SK-N-SH (cell line): ENCODE results near the gene COL21A1. TPM values are rescaled to one million over a fixed set of nuclear protein-coding genes. Genes with fewer than 3 reads are reported as not detected.
A peak's percentile ranks its signal among the peaks of the same experiment; 100 is the strongest.
"Not testable (repeated sequence)": the region's sequence is repeated elsewhere in the genome, so short reads cannot be mapped to it uniquely, and the experiment has no call there.

Experiments used
- CTCF ChIA-PET: fragments of 300-600, 350-600 bp; formaldehyde crosslinking; extraction: SDS; loops from one replicate; lab custom pipeline; 2021; lab: Yijun Ruan, JAX
- POLR2A ChIA-PET: fragments of 350-600 bp; sonication (Branson Sonifier 250); formaldehyde crosslinking; extraction: SDS; loops from one replicate; lab custom pipeline; 2020; ENCODE audit warnings: antibody characterized with exemption, inconsistent platforms; lab: Yijun Ruan, JAX
- DNase-seq: peaks from one replicate; pipeline ENCODE4 v3.0.0; 2012
- H2AFZ ChIP-seq: fragments of 200-600 bp; sonication (generic); 2 replicates; pipeline ENCODE4 v1.8.1; 2016; ENCODE audit warnings: antibody characterized with exemption, mild to moderate bottlenecking, low read depth
- H3F3A ChIP-seq: fragments of 200-600 bp; sonication (generic); replicated peaks from 2 replicates; pipeline ENCODE3; 2016; ENCODE audit warnings: antibody characterized with exemption, mild to moderate bottlenecking; ENCODE audit not compliant: insufficient read depth
- H3K27ac ChIP-seq, 2 experiments: fragments of 200-500 bp in 1 of 2; fragments of 200-600 bp in 1 of 2; sonication (Bioruptor generic) in 1 of 2; sonication (generic), shearing (Covaris generic) in 1 of 2; 2 replicates each; pipeline versions ENCODE4 v1.5.1 to v1.6.1; 2014 to 2016; ENCODE audit warnings: low read depth in 2 of 2, inconsistent platforms in 1 of 2, low read length in 1 of 2, mild to moderate bottlenecking in 1 of 2, mixed read lengths in 1 of 2
- H3K27me3 ChIP-seq: fragments of 200-600 bp; sonication (generic), shearing (Covaris generic); 2 replicates; pipeline ENCODE4 v1.6.1; 2016; ENCODE audit warnings: mixed run types; ENCODE audit not compliant: insufficient read depth
- H3K36me3 ChIP-seq, 2 experiments: fragments of 200-500 bp in 1 of 2; fragments of 200-600 bp in 1 of 2; sonication (Bioruptor generic) in 1 of 2; sonication (generic) in 1 of 2; replicated peaks in 1 of 2; 2 replicates each; pipeline versions ENCODE3 to v1.5.1; 2014 to 2016; ENCODE audit warnings: low read length in 1 of 2, mild to moderate bottlenecking in 1 of 2; ENCODE audit not compliant: insufficient read depth in 2 of 2, control insufficient read depth in 1 of 2
- H3K4me1 ChIP-seq, 2 experiments: fragments of 200-500 bp in 1 of 2; fragments of 200-600 bp in 1 of 2; sonication (Bioruptor generic) in 1 of 2; sonication (generic), shearing (Covaris generic) in 1 of 2; 2 replicates each; pipeline versions ENCODE4 v1.5.1 to v1.6.1; 2014 to 2016; ENCODE audit warnings: low read depth in 1 of 2, low read length in 1 of 2, mixed run types in 1 of 2; ENCODE audit not compliant: insufficient read depth in 2 of 2, control insufficient read depth in 1 of 2
- H3K4me2 ChIP-seq: fragments of 200-600 bp; sonication (generic), shearing (Covaris generic); 2 replicates; pipeline ENCODE4 v1.6.1; 2017; ENCODE audit warnings: mixed run types
- H3K4me3 ChIP-seq, 2 experiments: fragments of 200-500 bp in 1 of 2; fragments of 200-600 bp in 1 of 2; sonication (Bioruptor generic) in 1 of 2; sonication (generic), shearing (Covaris generic) in 1 of 2; 2 replicates each; pipeline versions ENCODE4 v1.5.1 to v1.8.1; 2014 to 2016; ENCODE audit warnings: low read depth in 2 of 2, inconsistent platforms in 1 of 2, low read length in 1 of 2, mild to moderate bottlenecking in 1 of 2, mixed read lengths in 1 of 2, moderate library complexity in 1 of 2
- H3K79me2 ChIP-seq: fragments of 200-600 bp; sonication (generic); 2 replicates; pipeline ENCODE4 v1.8.1; 2017; ENCODE audit warnings: mild to moderate bottlenecking; ENCODE audit not compliant: insufficient read depth
- H3K9ac ChIP-seq: fragments of 200-600 bp; sonication (generic); 2 replicates; pipeline ENCODE4 v1.6.1; 2017; ENCODE audit warnings: mixed run types
- H3K9me2 ChIP-seq: fragments of 200-600 bp; sonication (generic); 2 replicates; pipeline ENCODE4 v1.6.1; 2017; ENCODE audit warnings: mixed run types
- H3K9me3 ChIP-seq: fragments of 200-600 bp; sonication (generic); 2 replicates; pipeline ENCODE4 v1.6.1; 2017; ENCODE audit warnings: mixed run types, mild to moderate bottlenecking, moderate library complexity
- H4K20me1 ChIP-seq: fragments of 200-600 bp; sonication (generic); 2 replicates; pipeline ENCODE4 v1.6.1; 2017; ENCODE audit warnings: mild to moderate bottlenecking, mixed run types; ENCODE audit not compliant: insufficient read depth
- EP300 ChIP-seq, 2 experiments: IDR thresholded peaks; 2 replicates each; pipeline versions ENCODE4 v1.4.0 to v1.6.1; 2012; ENCODE audit warnings: borderline replicate concordance in 1 of 2, low read depth in 1 of 2, low read length in 1 of 2
- FOXM1 ChIP-seq: IDR thresholded peaks from 2 replicates; pipeline ENCODE4 v1.4.0; 2012; ENCODE audit warnings: low read depth, mild to moderate bottlenecking
- MEF2A ChIP-seq: IDR thresholded peaks from 2 replicates; pipeline ENCODE4 v1.4.0; 2012; ENCODE audit warnings: low read depth, borderline replicate concordance
- RCOR1 ChIP-seq: fragments of 150-350 bp; IDR thresholded peaks from 2 replicates; pipeline ENCODE4 v1.6.1; 2017; ENCODE audit warnings: antibody characterized with exemption, low read length
- RXRA ChIP-seq: IDR thresholded peaks from 2 replicates; pipeline ENCODE4 v1.4.0; 2012; ENCODE audit warnings: low read depth, mild to moderate bottlenecking, borderline replicate concordance
- TCF12 ChIP-seq: IDR thresholded peaks from 2 replicates; pipeline ENCODE4 v1.4.0; 2012
- TEAD4 ChIP-seq: IDR thresholded peaks from 2 replicates; pipeline ENCODE4 v1.4.0; 2012; ENCODE audit warnings: mild to moderate bottlenecking, borderline replicate concordance; ENCODE audit not compliant: insufficient read depth
- YY1 ChIP-seq: IDR thresholded peaks from 2 replicates; pipeline ENCODE4 v1.4.0; 2012; ENCODE audit warnings: low read depth, mild to moderate bottlenecking
- WGBS: methylation state at CpG from one replicate; pipeline ENCODE4 v1.1.6; 2017; ENCODE audit warnings: low lambda C conversion rate; 5-methylcytosine and 5-hydroxymethylcytosine counted together
- polyA plus RNA-seq, 3 experiments: library from polyadenylated mRNA; depleted of rRNA; stranded (reverse); fragments of >200 nt; gene quantifications; 2 replicates each; pipeline ENCODE4 v1.2.3, GENCODE V29; 2012
- TF ChIP-seq, protein P1 (sequence below): fragments of 150-350 bp; IDR thresholded peaks from 2 replicates; pipeline ENCODE4 v1.6.1; 2016; ENCODE audit warnings: mild to moderate bottlenecking, low read depth, low read length
- TF ChIP-seq, protein P2 (sequence below): IDR thresholded peaks from 2 replicates; pipeline ENCODE4 v1.4.0; 2012; ENCODE audit warnings: low read depth, borderline replicate concordance
- TF ChIP-seq, protein P3 (sequence below): IDR thresholded peaks from 2 replicates; pipeline ENCODE4; 2012
- TF ChIP-seq, protein P4 (sequence below): IDR thresholded peaks from 2 replicates; pipeline ENCODE4 v1.4.0; 2012; ENCODE audit warnings: low read depth

Gene COL21A1
- polyA plus RNA-seq, 1 of the 3 experiments (the other 2 are of a cell fraction), result 0.07 TPM

DNA sequence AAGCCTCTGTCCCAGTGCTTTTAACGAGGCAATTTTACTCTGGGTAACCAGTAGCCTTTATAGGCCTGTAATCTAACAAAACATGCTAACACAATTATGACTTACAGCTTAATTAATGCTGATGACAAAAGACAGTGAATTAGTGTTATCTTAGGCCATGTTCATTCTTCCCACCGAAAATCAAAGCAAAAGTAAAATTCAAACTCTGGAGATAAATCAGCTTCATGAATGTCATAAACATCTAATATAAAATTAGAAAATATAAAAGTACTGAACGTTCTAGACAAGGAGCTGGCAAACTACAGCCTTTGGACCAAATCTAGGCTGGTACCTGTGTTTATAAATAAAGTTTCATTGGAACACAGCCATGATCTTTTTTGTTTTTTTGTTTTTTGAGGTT, 18.6 kb upstream of the COL21A1 start:
- CTCF ChIA-PET, result interaction anchor here (2.0 kb wide), 1 partner anchor 26 kb away, joined by 7 read pairs; no protein-coding TSS in a partner anchor

DNA sequence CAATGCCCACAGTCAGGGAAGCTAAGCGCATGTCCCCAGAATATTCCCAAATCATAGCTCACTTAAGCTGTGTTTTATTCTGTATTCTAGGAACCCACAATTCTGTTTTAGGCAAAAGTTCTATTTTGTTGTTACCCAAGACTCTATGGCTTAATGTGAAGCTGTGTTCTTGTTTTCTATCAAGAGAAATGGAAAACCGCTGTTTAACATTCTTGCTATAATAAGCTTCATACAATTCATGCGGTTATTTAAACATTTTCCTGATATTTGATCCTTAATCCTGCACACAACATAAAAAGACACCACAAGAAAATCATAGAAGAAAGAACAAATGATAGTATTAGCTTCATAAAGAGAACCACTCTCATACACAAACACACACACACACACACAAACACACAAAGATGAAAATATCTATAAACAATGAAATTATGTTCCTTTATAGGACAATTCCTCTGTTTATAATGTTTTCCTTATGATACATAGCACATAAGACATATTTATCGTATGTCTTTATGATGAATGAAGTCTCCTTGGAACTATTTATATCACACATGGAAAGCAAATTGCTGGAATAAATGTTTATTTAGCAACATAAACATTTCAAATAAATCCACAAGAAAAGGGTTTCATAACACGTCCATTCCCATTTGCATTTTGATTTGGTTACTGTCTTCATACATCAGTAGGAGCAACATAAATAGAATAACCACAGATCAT, 16.4 kb upstream of the COL21A1 start:
- ChIA-PET POLR2A (no interaction called here), CTCF (interaction anchor here (0.8 kb wide), 1 partner anchor 10 kb away, joined by 3 read pairs; no protein-coding TSS in a partner anchor)
- Histone ChIP-seq H3K9ac (no peak overlapping the region), H3K27me3 (no peaks in the 10 kb centered on the region; the same call in 1 of the 2 replicates), H3K27ac (peak overlapping the region in 1 of 2 experiments; percentile 34; a peak in 1 of 4 replicates), H2AFZ (no peak overlapping the region; the same call in 1 of the 2 replicates), H3K9me3 (no peaks in the 10 kb centered on the region), H3K79me2 (no peaks in the 10 kb centered on the region), H4K20me1 (no peaks in the 10 kb centered on the region), H3K4me1 (peaks cover 0 to 11% of the 10 kb centered on the region in 2 experiments; a peak in 2 of 4 replicates), H3K36me3 (no peaks in the 10 kb centered on the region), H3K4me2 (no peak overlapping the region), H3F3A (peaks cover 6% of the 10 kb centered on the region), H3K9me2 (no peaks in the 10 kb centered on the region), H3K4me3 (no peak overlapping the region)
- TF ChIP-seq, protein P1, sequence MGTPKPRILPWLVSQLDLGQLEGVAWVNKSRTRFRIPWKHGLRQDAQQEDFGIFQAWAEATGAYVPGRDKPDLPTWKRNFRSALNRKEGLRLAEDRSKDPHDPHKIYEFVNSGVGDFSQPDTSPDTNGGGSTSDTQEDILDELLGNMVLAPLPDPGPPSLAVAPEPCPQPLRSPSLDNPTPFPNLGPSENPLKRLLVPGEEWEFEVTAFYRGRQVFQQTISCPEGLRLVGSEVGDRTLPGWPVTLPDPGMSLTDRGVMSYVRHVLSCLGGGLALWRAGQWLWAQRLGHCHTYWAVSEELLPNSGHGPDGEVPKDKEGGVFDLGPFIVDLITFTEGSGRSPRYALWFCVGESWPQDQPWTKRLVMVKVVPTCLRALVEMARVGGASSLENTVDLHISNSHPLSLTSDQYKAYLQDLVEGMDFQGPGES, result no peak
- TF ChIP-seq, protein P2, sequence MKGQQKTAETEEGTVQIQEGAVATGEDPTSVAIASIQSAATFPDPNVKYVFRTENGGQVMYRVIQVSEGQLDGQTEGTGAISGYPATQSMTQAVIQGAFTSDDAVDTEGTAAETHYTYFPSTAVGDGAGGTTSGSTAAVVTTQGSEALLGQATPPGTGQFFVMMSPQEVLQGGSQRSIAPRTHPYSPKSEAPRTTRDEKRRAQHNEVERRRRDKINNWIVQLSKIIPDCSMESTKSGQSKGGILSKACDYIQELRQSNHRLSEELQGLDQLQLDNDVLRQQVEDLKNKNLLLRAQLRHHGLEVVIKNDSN, result no peak
- TF ChIP-seq TCF12, result 0 out of 2 replicates have a peak, but pooled peaks have one; percentile 20
- WGBS, result 33% methylated on average over 5 of the region's 5 CpGs
- no peak for DNase-seq

More for the DNA sequence above, 18.6 kb upstream of the COL21A1 start:
- no peaks in the 10 kb centered on the region for H3K79me2 ChIP-seq
- H3K36me3 ChIP-seq, result no peaks in the 10 kb centered on the region
- DNase-seq, result no peak
- H3K9me3 ChIP-seq, result no peaks in the 10 kb centered on the region
- no peak overlapping the region for H3K4me2 ChIP-seq
- no peak overlapping the region for H3K4me3 ChIP-seq
- no peaks in the 10 kb centered on the region; the same call in 1 of the 2 replicates for H3K27me3 ChIP-seq
- H3K27ac ChIP-seq, result no peak overlapping the region
- H3F3A ChIP-seq, result no peaks in the 10 kb centered on the region
- H3K4me1 ChIP-seq, result peaks cover 0 to 3% of the 10 kb centered on the region in 2 experiments; a peak in 1 of 4 replicates
- no peaks in the 10 kb centered on the region for H3K9me2 ChIP-seq
- H2AFZ ChIP-seq, result no peak overlapping the region
- H3K9ac ChIP-seq, result no peak overlapping the region
- no peaks in the 10 kb centered on the region for H4K20me1 ChIP-seq
- POLR2A ChIA-PET, result no interaction called here
- TF ChIP-seq FOXM1 (no peak), TEAD4 (no peak), MEF2A (no peak), RCOR1 (no peak), RXRA (no peak), YY1 (no peak), EP300 (IDR thresholded peaks at IDR 0.05; ENCODE audit: borderline replicate concordance in 1 of 2, low read depth in 1 of 2, low read length in 1 of 2) (no peak)
- TF ChIP-seq, protein P3, sequence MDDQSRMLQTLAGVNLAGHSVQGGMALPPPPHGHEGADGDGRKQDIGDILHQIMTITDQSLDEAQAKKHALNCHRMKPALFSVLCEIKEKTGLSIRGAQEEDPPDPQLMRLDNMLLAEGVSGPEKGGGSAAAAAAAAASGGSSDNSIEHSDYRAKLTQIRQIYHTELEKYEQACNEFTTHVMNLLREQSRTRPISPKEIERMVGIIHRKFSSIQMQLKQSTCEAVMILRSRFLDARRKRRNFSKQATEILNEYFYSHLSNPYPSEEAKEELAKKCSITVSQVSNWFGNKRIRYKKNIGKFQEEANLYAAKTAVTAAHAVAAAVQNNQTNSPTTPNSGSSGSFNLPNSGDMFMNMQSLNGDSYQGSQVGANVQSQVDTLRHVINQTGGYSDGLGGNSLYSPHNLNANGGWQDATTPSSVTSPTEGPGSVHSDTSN, result no peak
- TF ChIP-seq, protein P4, sequence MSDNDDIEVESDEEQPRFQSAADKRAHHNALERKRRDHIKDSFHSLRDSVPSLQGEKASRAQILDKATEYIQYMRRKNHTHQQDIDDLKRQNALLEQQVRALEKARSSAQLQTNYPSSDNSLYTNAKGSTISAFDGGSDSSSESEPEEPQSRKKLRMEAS, result no peak
- 26% methylated on average over 3 of the region's 3 CpGs for WGBS

DNA sequence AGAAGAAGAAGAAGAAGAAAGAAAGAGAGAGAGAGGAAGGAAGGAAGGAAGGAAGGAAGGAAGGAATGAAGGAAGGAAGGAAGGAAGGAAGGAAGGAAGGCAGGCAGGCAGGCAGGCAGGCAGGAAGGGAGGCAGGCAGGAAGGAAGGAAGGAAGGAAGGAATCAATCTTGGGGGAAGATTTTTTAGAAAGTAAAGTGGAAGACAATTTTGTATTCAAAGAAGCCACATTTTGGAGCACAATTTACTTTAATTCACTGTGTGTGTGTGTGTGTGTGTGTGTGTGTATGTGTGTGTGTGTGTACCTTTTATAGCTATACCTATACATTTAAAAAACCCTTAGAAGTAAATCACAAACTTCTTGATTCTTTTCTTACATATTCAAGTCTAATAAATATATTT, 13.2 kb upstream of the COL21A1 start:
- H2AFZ ChIP-seq, H3K4me3 ChIP-seq, H3K27ac ChIP-seq, H3K9ac ChIP-seq, H3K27me3 ChIP-seq, H3K36me3 ChIP-seq, H3F3A ChIP-seq, DNase-seq, H3K79me2 ChIP-seq, H3K4me2 ChIP-seq, POLR2A ChIA-PET, H3K9me3 ChIP-seq, H3K9me2 ChIP-seq, H4K20me1 ChIP-seq, CTCF ChIA-PET: not testable (repeated sequence)
- peaks cover 0 to 29% of the 10 kb centered on the region in 2 experiments; a peak in 2 of 4 replicates for H3K4me1 ChIP-seq
